CD8-positive, alpha-beta memory T cell (primary cell): ENCODE results near the gene TAS1R3. TPM values are rescaled to one million over a fixed set of nuclear protein-coding genes. Genes with fewer than 3 reads are reported as not detected.

Experiments
- CTCF ChIA-PET: fragments of 350-600 bp; sonication (Branson Sonifier 250); formaldehyde crosslinking; loops from one replicate; lab custom pipeline; 2021; ENCODE audit warnings: antibody characterized with exemption; lab: Charles Lee
- POLR2A ChIA-PET: fragments of 350-600 bp; sonication (Branson Sonifier 250); formaldehyde crosslinking; loops from one replicate; lab custom pipeline; 2021; ENCODE audit warnings: antibody characterized with exemption; lab: Charles Lee
- DNase-seq, 5 donors: peaks; one replicate each; pipeline versions ENCODE4 v3.0.0 to v3.0.0-alpha.2; 2020 to 2022; ENCODE audit warnings: mixed read lengths in 1 of 5
- H3K27ac ChIP-seq: one replicate; pipeline ENCODE4 v1.7.0; 2013; ENCODE audit warnings: low read depth, mild to moderate bottlenecking, low read length, moderate library complexity
- H3K27me3 ChIP-seq: 2 replicates; pipeline ENCODE4 v1.7.0; 2013; ENCODE audit warnings: low read length, mild to moderate bottlenecking; ENCODE audit not compliant: insufficient read depth, poor library complexity, severe bottlenecking
- H3K36me3 ChIP-seq: 2 replicates; pipeline ENCODE4 v1.7.0; 2013; ENCODE audit warnings: mild to moderate bottlenecking, low read length, moderate library complexity; ENCODE audit not compliant: insufficient read depth
- H3K4me1 ChIP-seq: 2 replicates; pipeline ENCODE4 v1.7.0; 2013; ENCODE audit warnings: mild to moderate bottlenecking, low read length, moderate library complexity; ENCODE audit not compliant: insufficient read depth
- H3K4me3 ChIP-seq: 2 replicates; pipeline ENCODE4 v1.7.0; 2013; ENCODE audit warnings: mild to moderate bottlenecking, low read length
- H3K9me3 ChIP-seq: 2 replicates; pipeline ENCODE4 v1.7.0; 2013; ENCODE audit warnings: mild to moderate bottlenecking, low read length
- H3K27ac Mint-ChIP-seq, 8 donors: one replicate each; pipeline ENCODE4 v1.8.0; 2020 to 2021; ENCODE audit warnings: mixed read lengths in 8 of 8, mild to moderate bottlenecking in 6 of 8, inconsistent platforms in 3 of 8, moderate library complexity in 3 of 8
- H3K27me3 Mint-ChIP-seq, 2 donors: one replicate each; pipeline ENCODE4 v1.8.0; 2020 to 2021; ENCODE audit warnings: mixed read lengths in 2 of 2, mild to moderate bottlenecking in 1 of 2, moderate library complexity in 1 of 2
- H3K36me3 Mint-ChIP-seq, 3 donors: one replicate each; pipeline ENCODE4 v1.8.0; 2020 to 2021; ENCODE audit warnings: mixed read lengths in 3 of 3, inconsistent platforms in 1 of 3, mild to moderate bottlenecking in 1 of 3
- H3K4me1 Mint-ChIP-seq, 3 donors: one replicate each; pipeline ENCODE4 v1.8.0; 2020 to 2021; ENCODE audit warnings: mixed read lengths in 3 of 3, inconsistent platforms in 1 of 3, mild to moderate bottlenecking in 1 of 3
- H3K4me3 Mint-ChIP-seq, 7 donors: one replicate each; pipeline ENCODE4 v1.8.0; 2020 to 2021; ENCODE audit warnings: mixed read lengths in 7 of 7, mild to moderate bottlenecking in 6 of 7, moderate library complexity in 4 of 7, inconsistent platforms in 2 of 7
- H3K9me3 Mint-ChIP-seq, 5 donors: one replicate each; pipeline ENCODE4 v1.8.0; 2020 to 2022; ENCODE audit warnings: mixed read lengths in 5 of 5, mild to moderate bottlenecking in 3 of 5, moderate library complexity in 2 of 5, inconsistent platforms in 1 of 5
- polyA plus RNA-seq: library from polyadenylated mRNA; unstranded; fragments of 300-500 nt; fragmentation: Illumina TruSeq; gene quantifications from one replicate; pipeline ENCODE4 v1.2.3, GENCODE V29; 2021
- total RNA-seq, 2 experiments: library from RNA; stranded (reverse); gene quantifications; one replicate each; pipeline ENCODE4 v1.2.3, GENCODE V29; 2021

The TAS1R3 gene
- total and polyA plus RNA-seq, 3 experiments from 2014 or later, result 0.28 to 0.62 (median 0.53) TPM

DNA sequence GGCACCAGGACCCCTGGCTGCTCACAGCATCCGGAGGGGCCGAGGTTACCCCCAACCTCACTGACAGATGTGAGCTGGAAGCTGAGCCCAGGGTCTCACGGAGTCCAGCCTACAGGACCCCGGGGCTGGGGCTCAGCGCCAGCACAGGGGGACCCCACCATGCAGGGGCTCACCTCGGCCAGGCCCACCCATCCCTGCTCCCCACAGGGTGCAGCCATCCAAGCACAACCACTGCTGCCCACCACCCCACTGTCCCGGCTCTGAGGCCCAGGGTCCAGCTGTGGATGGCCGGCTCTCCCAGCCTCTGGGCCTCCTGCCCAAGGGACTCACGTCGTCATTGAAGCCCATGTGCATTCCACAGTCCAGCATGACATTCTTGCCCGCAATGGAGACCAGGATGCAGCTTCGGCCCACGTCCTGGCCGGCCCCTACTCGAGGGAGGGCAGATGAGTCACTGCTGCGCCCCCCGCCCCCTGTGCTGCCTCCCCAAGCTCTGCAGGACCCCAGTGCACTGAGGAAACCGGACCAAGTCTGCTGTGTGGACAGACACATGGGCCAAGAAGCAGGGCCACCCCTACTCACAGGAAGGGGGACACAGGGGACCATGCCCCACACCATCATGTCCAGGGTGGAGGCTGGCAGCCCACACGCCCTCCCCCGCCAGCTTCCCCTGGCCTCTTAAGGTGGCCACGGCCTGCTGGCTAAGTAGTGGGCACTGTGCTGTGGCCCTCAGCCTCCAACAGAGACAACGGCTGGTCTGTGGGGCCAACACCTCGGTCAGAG, 10.2 kb upstream of the TAS1R3 start:
- Histone ChIP-seq H3K4me3 (no peak overlapping the region), H3K4me1 (peaks cover 24% of the 10 kb centered on the region), H3K9me3 (no peaks in the 10 kb centered on the region), H3K27ac (no peak overlapping the region), H3K36me3 (peaks cover 7% of the 10 kb centered on the region), H3K27me3 (no peaks in the 10 kb centered on the region)
- Mint-ChIP-seq H3K4me3 (peak overlapping the region in 4 of 7 donors; percentile 25 to 70 (median 36)), H3K36me3 (peaks cover 0 to 41% (median 2%) of the 10 kb centered on the region in 3 donors), H3K9me3 (no peaks in the 10 kb centered on the region), H3K4me1 (peaks cover 24 to 47% (median 31%) of the 10 kb centered on the region in 3 donors), H3K27me3 (no peaks in the 10 kb centered on the region), H3K27ac (peak overlapping the region in 1 of 8 donors; percentile 66)
- DNase-seq, result no peak
- CTCF ChIA-PET, result no interaction called here
- POLR2A ChIA-PET, result interaction anchor here (1.4 kb wide), 1 partner anchor 12 kb away, joined by 4 read pairs; no protein-coding TSS in a partner anchor

- Mint-ChIP-seq H3K27me3 (no peaks in the 10 kb centered on the region), H3K36me3 (peaks cover 0 to 41% (median 2%) of the 10 kb centered on the region in 3 donors), H3K4me1 (peaks cover 29 to 53% (median 37%) of the 10 kb centered on the region in 3 donors), H3K4me3 (peak overlapping the region in 1 of 7 donors; percentile 47), H3K9me3 (no peaks in the 10 kb centered on the region), H3K27ac (peak overlapping the region in 3 of 8 donors; percentile 66 to 83 (median 79))
- POLR2A ChIA-PET, result no interaction called here
- DNase-seq, result no peak
- CTCF ChIA-PET, result no interaction called here
- peaks cover 7% of the 10 kb centered on the region for H3K36me3 ChIP-seq
- no peak overlapping the region for H3K4me3 ChIP-seq
- no peaks in the 10 kb centered on the region for H3K27me3 ChIP-seq
- no peak overlapping the region for H3K27ac ChIP-seq
- H3K9me3 ChIP-seq, result no peaks in the 10 kb centered on the region
- peaks cover 30% of the 10 kb centered on the region for H3K4me1 ChIP-seq
Observed at GRCh38 chr1:1321477-1321876, 9.6 kb upstream of the TAS1R3 start.

GRCh38 chr1:1322418-1322817, 8.7 kb upstream of the TAS1R3 start:
- POLR2A ChIA-PET, result no interaction called here
- peak overlapping the region; percentile 74 to 88 (median 77) for H3K4me3 Mint-ChIP-seq
- H3K27me3 ChIP-seq, result no peaks in the 10 kb centered on the region
- no peaks in the 10 kb centered on the region for H3K27me3 Mint-ChIP-seq
- DNase-seq, result no peak
- peaks cover 27 to 58% (median 38%) of the 10 kb centered on the region in 3 donors for H3K4me1 Mint-ChIP-seq
- H3K27ac Mint-ChIP-seq, result peak overlapping the region in 6 of 8 donors; percentile 40 to 92 (median 74)
- H3K36me3 Mint-ChIP-seq, result peaks cover 0 to 42% (median 2%) of the 10 kb centered on the region in 3 donors
- CTCF ChIA-PET, result no interaction called here
- H3K9me3 ChIP-seq, result no peaks in the 10 kb centered on the region
- H3K4me3 ChIP-seq, result no peak overlapping the region
- peaks cover 32% of the 10 kb centered on the region for H3K4me1 ChIP-seq
- H3K27ac ChIP-seq, result no peak overlapping the region
- H3K36me3 ChIP-seq, result peaks cover 7% of the 10 kb centered on the region
- no peaks in the 10 kb centered on the region for H3K9me3 Mint-ChIP-seq

GRCh38 chr1:1322952-1323351, 8.1 kb upstream of the TAS1R3 start:
- Mint-ChIP-seq H3K4me3 (peak overlapping the region; percentile 84 to 97 (median 89)), H3K4me1 (peaks cover 27 to 58% (median 37%) of the 10 kb centered on the region in 3 donors), H3K27ac (peak overlapping the region in 5 of 8 donors; percentile 88 to 96 (median 89)), H3K27me3 (no peaks in the 10 kb centered on the region), H3K36me3 (peaks cover 0 to 42% (median 2%) of the 10 kb centered on the region in 3 donors), H3K9me3 (no peaks in the 10 kb centered on the region)
- DNase-seq, result no peak
- Histone ChIP-seq H3K27ac (no peak overlapping the region), H3K4me1 (peaks cover 32% of the 10 kb centered on the region), H3K4me3 (no peak overlapping the region), H3K9me3 (no peaks in the 10 kb centered on the region), H3K27me3 (no peaks in the 10 kb centered on the region), H3K36me3 (peaks cover 7% of the 10 kb centered on the region)
- CTCF ChIA-PET, result no interaction called here
- POLR2A ChIA-PET, result no interaction called here

DNA sequence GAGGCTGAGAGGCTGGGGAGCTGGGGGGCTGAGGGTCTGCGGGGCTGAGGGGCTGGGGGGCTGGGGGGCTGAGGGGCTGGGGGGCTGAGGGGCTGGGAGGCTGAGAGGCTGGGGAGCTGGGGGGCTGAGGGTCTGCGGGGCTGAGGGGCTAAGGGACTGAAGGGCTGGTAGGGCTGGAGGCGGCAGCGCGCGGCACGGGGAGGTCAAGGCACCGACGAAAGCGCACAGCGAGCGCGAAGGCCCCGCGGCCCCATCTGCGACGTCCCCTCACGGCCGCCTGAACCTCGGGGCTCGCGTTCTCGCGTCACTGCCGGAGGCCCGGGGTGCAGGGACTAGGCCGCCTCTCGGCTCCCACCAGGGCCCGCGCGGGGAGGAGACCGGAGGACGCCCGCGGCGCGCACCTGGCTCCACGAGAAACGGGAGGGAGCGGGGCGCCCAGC, 7.0 kb upstream of the TAS1R3 start:
- H3K27me3 ChIP-seq, result no peaks in the 10 kb centered on the region
- peak overlapping the region; percentile 49 for H3K4me3 ChIP-seq
- ChIA-PET CTCF (no interaction called here), POLR2A (no interaction called here)
- H3K36me3 ChIP-seq, result peaks cover 5% of the 10 kb centered on the region
- no peak for DNase-seq
- Mint-ChIP-seq H3K27me3 (no peaks in the 10 kb centered on the region), H3K36me3 (peaks cover 0 to 35% (median 2%) of the 10 kb centered on the region in 3 donors), H3K4me1 (peaks cover 27 to 57% (median 37%) of the 10 kb centered on the region in 3 donors), H3K27ac (peak overlapping the region in 2 of 8 donors; percentile 87 to 89), H3K9me3 (no peaks in the 10 kb centered on the region), H3K4me3 (peak overlapping the region; percentile 48 to 94 (median 87))
- H3K4me1 ChIP-seq, result peaks cover 32% of the 10 kb centered on the region
- H3K9me3 ChIP-seq, result no peaks in the 10 kb centered on the region
- H3K27ac ChIP-seq, result peak overlapping the region; percentile 79

GRCh38 chr1:1324524-1325287, 6.4 kb upstream of the TAS1R3 start, which contains the start of the genes CPTP and INTS11:
TSS of gene CPTP (plus strand) at chr1:1324802. CDS start at chr1:1326911, 2,109 bp downstream.
TSS of gene INTS11 (minus strand) at chr1:1324660. CDS start at chr1:1324608, 52 bp downstream.
- Mint-ChIP-seq H3K4me1 (peaks cover 25 to 51% (median 34%) of the 10 kb centered on the region in 3 donors), H3K36me3 (peaks cover 0 to 29% (median 0%) of the 10 kb centered on the region in 3 donors)
- peak within 1 kb of the TSS; percentile 69 for H3K4me3 ChIP-seq

DNA sequence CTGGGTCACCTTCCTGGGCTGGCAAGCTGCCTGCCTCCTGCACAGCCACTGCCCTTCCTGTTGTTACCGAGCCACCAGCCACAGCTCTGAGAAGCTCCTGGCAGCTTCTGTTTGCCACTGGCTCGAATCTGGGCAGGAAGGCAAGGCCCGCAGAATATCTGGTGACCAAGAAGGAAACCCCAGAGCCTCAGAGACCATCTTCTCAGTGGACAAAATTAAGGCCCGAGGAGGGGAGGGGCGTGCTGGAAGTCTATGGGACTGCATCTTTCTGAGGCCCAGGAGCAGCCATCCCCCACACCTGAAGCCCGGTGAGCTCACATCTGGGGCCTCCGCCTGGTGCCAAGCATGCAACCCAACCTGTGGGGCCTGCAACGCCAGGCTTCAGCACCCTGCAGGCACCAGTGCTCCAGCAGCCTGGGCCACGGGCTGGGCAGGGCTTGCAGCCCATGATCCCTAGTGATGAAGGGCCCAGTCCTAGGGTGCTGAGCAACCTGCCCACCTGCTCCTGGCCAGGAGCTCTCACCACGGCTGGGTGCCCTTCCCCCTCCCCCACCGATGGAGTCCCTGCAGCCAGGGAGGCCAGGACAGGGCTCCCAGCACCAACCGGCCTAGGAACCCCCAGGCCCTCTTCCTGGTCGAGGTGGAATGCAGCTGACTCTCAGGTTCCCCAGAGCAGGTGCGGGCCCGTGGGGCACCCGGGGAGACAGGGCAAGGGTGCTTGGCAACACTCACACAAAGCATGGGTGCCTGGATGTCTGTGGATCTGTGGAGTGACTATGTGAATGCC, 5.6 kb upstream of the TAS1R3 start:
- Mint-ChIP-seq H3K27ac (peak overlapping the region in 7 of 8 donors; percentile 11 to 87 (median 58)), H3K9me3 (no peaks in the 10 kb centered on the region), H3K4me1 (peaks cover 21 to 47% (median 33%) of the 10 kb centered on the region in 3 donors), H3K36me3 (peaks cover 0 to 22% (median 0%) of the 10 kb centered on the region in 3 donors), H3K27me3 (no peaks in the 10 kb centered on the region), H3K4me3 (peak overlapping the region; percentile 66 to 92 (median 78))
- Histone ChIP-seq H3K9me3 (no peaks in the 10 kb centered on the region), H3K27me3 (no peaks in the 10 kb centered on the region), H3K4me1 (peaks cover 32% of the 10 kb centered on the region), H3K4me3 (peak overlapping the region; percentile 69), H3K36me3 (no peaks in the 10 kb centered on the region), H3K27ac (peak overlapping the region; percentile 79)
- DNase-seq, result peak in 1 of 5 donors; percentile 50
- ChIA-PET CTCF (interaction anchor here (1.0 kb wide), 2 partner anchors 16 to 203 kb away, joined by 3 to 4 read pairs; no protein-coding TSS in a partner anchor), POLR2A (interaction anchor here (0.7 kb wide), 1 partner anchor 85 kb away, joined by 4 read pairs; no protein-coding TSS in a partner anchor)

More at GRCh38 chr1:1324524-1325287, 6.4 kb upstream of the TAS1R3 start, which contains the start of the genes CPTP and INTS11:
- Histone ChIP-seq H3K4me1 (peaks cover 32% of the 10 kb centered on the region), H3K9me3 (no peaks in the 10 kb centered on the region), H3K27me3 (no peaks in the 10 kb centered on the region), H3K36me3 (no peaks in the 10 kb centered on the region), H3K27ac (peak within 1 kb of the TSS; percentile 79)
- peak within 1 kb of the TSS; percentile 86 to 97 (median 91) for H3K4me3 Mint-ChIP-seq
- CTCF ChIA-PET, result interaction anchor here (1.0 kb wide), 2 partner anchors 15 to 203 kb away, joined by 3 to 4 read pairs; no protein-coding TSS in a partner anchor
- POLR2A ChIA-PET, result no interaction called here
- H3K9me3 Mint-ChIP-seq, result no peaks in the 10 kb centered on the region
- H3K27me3 Mint-ChIP-seq, result no peaks in the 10 kb centered on the region
- peak; percentile 95 to 98 (median 96) for DNase-seq
- H3K27ac Mint-ChIP-seq, result peak within 1 kb of the TSS; percentile 70 to 96 (median 89)
